OCI-LY1 (cell line): ENCODE results near the gene CCDC18.

Source experiments
- EZH2 ChIP-seq: fragments of 200-600 bp; sonication (generic), shearing (Covaris generic); IDR thresholded peaks from 2 replicates; pipeline ENCODE4 v1.8.0; 2017; ENCODE audit warnings: borderline replicate concordance, mixed run types, mild to moderate bottlenecking, antibody characterized with exemption, low read length, moderate library complexity, mixed read lengths
- TF ChIP-seq, protein P1 (sequence below): fragments of 200-600 bp; sonication (generic), shearing (Covaris generic); IDR thresholded peaks from 2 replicates; pipeline ENCODE4 v1.5.1; 2017; ENCODE audit warnings: mild to moderate bottlenecking, antibody characterized with exemption, low read length, moderate library complexity, mixed read lengths

DNA sequence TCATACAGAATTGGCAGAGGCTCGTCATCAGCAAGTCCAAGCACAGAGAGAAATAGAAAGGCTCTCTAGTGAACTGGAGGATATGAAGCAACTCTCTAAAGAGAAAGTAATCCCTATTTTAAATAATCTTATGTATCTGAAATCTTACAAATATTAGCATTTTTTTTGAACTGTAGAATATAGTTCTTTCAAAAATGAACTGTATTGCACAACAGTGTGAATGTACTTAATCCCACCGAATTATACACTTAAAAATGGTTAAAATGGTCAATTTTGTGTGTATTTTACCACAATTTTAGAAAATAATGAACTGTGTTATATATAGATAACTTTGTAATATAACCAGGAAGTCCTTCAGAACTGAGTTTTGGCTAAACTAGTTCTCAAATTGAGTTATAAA, 75.9 kb downstream of the CCDC18 start:
- TF ChIP-seq, protein P1, sequence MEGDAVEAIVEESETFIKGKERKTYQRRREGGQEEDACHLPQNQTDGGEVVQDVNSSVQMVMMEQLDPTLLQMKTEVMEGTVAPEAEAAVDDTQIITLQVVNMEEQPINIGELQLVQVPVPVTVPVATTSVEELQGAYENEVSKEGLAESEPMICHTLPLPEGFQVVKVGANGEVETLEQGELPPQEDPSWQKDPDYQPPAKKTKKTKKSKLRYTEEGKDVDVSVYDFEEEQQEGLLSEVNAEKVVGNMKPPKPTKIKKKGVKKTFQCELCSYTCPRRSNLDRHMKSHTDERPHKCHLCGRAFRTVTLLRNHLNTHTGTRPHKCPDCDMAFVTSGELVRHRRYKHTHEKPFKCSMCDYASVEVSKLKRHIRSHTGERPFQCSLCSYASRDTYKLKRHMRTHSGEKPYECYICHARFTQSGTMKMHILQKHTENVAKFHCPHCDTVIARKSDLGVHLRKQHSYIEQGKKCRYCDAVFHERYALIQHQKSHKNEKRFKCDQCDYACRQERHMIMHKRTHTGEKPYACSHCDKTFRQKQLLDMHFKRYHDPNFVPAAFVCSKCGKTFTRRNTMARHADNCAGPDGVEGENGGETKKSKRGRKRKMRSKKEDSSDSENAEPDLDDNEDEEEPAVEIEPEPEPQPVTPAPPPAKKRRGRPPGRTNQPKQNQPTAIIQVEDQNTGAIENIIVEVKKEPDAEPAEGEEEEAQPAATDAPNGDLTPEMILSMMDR: no peak
- no peak for TF ChIP-seq EZH2
